Esophagus muscularis mucosa (tissue), 4 donors: ENCODE results near the gene APLF.

Experiments used
- CTCF ChIP-seq, 3 experiments: fragments of 200-600 bp in 2 of 3; fragments of 450-650 bp in 1 of 3; sonication (generic) in 2 of 3; IDR thresholded peaks; one replicate each; pipeline ENCODE4 v1.5.1; 2017 to 2019; ENCODE audit warnings: antibody characterized with exemption in 3 of 3, mild to moderate bottlenecking in 2 of 3, moderate library complexity in 1 of 3
- EP300 ChIP-seq: sonication (generic); formaldehyde crosslinking; IDR thresholded peaks from one replicate; pipeline ENCODE4 v1.6.1; 2017; ENCODE audit warnings: antibody characterized with exemption
- POLR2A ChIP-seq: fragments of 450-650 bp; IDR thresholded peaks from one replicate; pipeline ENCODE4 v1.6.1; 2017; ENCODE audit warnings: antibody characterized with exemption, moderate library complexity, mild to moderate bottlenecking, low read depth
- POLR2AphosphoS5 ChIP-seq, 2 donors: sonication (generic); formaldehyde crosslinking; IDR thresholded peaks; one replicate each; pipeline ENCODE4 v1.6.1; 2017; ENCODE audit warnings: antibody characterized with exemption in 2 of 2

GRCh38 chr2:68623820-68624219 is 156.4 kb downstream of the APLF start:
- TF ChIP-seq CTCF (IDR thresholded peaks at IDR 0.05) (no peak), POLR2A (no peak), EP300 (no peak), POLR2AphosphoS5 (IDR thresholded peaks at IDR 0.05) (no peak)
